Measurements from ENCODE around the gene GALNT17. TPM values are rescaled to one million over a fixed set of nuclear protein-coding genes. Genes with fewer than 3 reads are reported as not detected.

GALNT17 gene
- total RNA-seq, 1 donor from 2014 or later: 0.12 TPM

GRCh38 chr7:71238581-71239295, 106.8 kb downstream of the GALNT17 start:
- TF ChIP-seq CTCF (conservative IDR thresholded peaks at IDR 0.05; ENCODE audit: low read depth, low read length): no peak
- DNase-seq (ENCODE audit: low read depth): no peak
- H3K4me3 ChIP-seq (ENCODE audit: low read depth, low read length): no peak overlapping the region

- H3K4me3 ChIP-seq (ENCODE audit: low read depth, low read length): no peak overlapping the region
- no peak for TF ChIP-seq CTCF (conservative IDR thresholded peaks at IDR 0.05; ENCODE audit: low read depth, low read length)
- no peak for DNase-seq (ENCODE audit: low read depth)
Measured at GRCh38 chr7:71239586-71240268, 107.8 kb downstream of the GALNT17 start.

- no peak for DNase-seq (ENCODE audit: low read depth)
- no peak for TF ChIP-seq CTCF (conservative IDR thresholded peaks at IDR 0.05; ENCODE audit: low read depth, low read length)
- no peak overlapping the region for H3K4me3 ChIP-seq (ENCODE audit: low read depth, low read length)
Measured at GRCh38 chr7:71243736-71244410, 111.9 kb downstream of the GALNT17 start.

GRCh38 chr7:71245038-71245437, 113.1 kb downstream of the GALNT17 start:
- no peak for TF ChIP-seq CTCF (conservative IDR thresholded peaks at IDR 0.05; ENCODE audit: low read depth, low read length)
- DNase-seq (ENCODE audit: low read depth): no peak
- no peak overlapping the region for H3K4me3 ChIP-seq (ENCODE audit: low read depth, low read length)

GRCh38 chr7:71251706-71252105, 119.8 kb downstream of the GALNT17 start:
- H3K4me3 ChIP-seq (ENCODE audit: low read depth, low read length): no peak overlapping the region
- no peak for TF ChIP-seq CTCF (conservative IDR thresholded peaks at IDR 0.05; ENCODE audit: low read depth, low read length)
- DNase-seq (ENCODE audit: low read depth): no peak

GRCh38 chr7:71254751-71255150, 122.8 kb downstream of the GALNT17 start:
- no peak for TF ChIP-seq CTCF (conservative IDR thresholded peaks at IDR 0.05; ENCODE audit: low read depth, low read length)
- DNase-seq (ENCODE audit: low read depth): no peak
- H3K4me3 ChIP-seq (ENCODE audit: low read depth, low read length): no peak overlapping the region
